GM23248 (cell line): ENCODE measurements around the gene NUDT19. TPM values are rescaled to one million over a fixed set of nuclear protein-coding genes. Genes with fewer than 3 reads are reported as not detected.
"Not testable (repeated sequence)": the region's sequence is repeated elsewhere in the genome, so short reads cannot be mapped to it uniquely, and the experiment has no call there.

Experiments
- DNase-seq: peaks from one replicate; pipeline ENCODE4 v3.0.0-alpha.2; 2015
- H2AFZ ChIP-seq: fragments of 200-600 bp; sonication (generic); 2 replicates; pipeline ENCODE4 v1.6.1; 2016; ENCODE audit warnings: antibody characterized with exemption
- H3F3A ChIP-seq: fragments of 200-600 bp; sonication (generic); 2 replicates; pipeline ENCODE4 v1.6.1; 2016; ENCODE audit warnings: mild to moderate bottlenecking, antibody characterized with exemption, mixed run types; ENCODE audit not compliant: insufficient read depth
- H3K27ac ChIP-seq: fragments of 200-600 bp; sonication (generic); 2 replicates; pipeline ENCODE4 v1.5.1; 2016; ENCODE audit warnings: mild to moderate bottlenecking
- H3K27me3 ChIP-seq: fragments of 200-600 bp; sonication (generic); replicated peaks from 2 replicates; pipeline ENCODE4 v1.6.1; 2016; ENCODE audit warnings: mild to moderate bottlenecking; ENCODE audit not compliant: insufficient read depth
- H3K36me3 ChIP-seq: fragments of 200-600 bp; sonication (generic); 2 replicates; pipeline ENCODE4 v1.6.1; 2016; ENCODE audit warnings: low read depth, mild to moderate bottlenecking
- H3K4me1 ChIP-seq: fragments of 200-600 bp; sonication (generic); 2 replicates; pipeline ENCODE4 v1.6.1; 2016; ENCODE audit warnings: mild to moderate bottlenecking; ENCODE audit not compliant: insufficient read depth
- H3K4me2 ChIP-seq: fragments of 200-600 bp; sonication (generic); one replicate; pipeline ENCODE4 v1.6.1; 2016; ENCODE audit warnings: mild to moderate bottlenecking; ENCODE audit not compliant: unreplicated experiment
- H3K4me3 ChIP-seq: fragments of 200-600 bp; sonication (generic); 2 replicates; pipeline ENCODE4 v1.5.1; 2016; ENCODE audit warnings: mild to moderate bottlenecking
- H3K79me2 ChIP-seq: fragments of 200-600 bp; sonication (generic); 2 replicates; pipeline ENCODE4 v1.6.1; 2016; ENCODE audit warnings: mild to moderate bottlenecking; ENCODE audit not compliant: insufficient read depth
- H3K9ac ChIP-seq: fragments of 200-600 bp; sonication (generic); 2 replicates; pipeline ENCODE4 v1.6.1; 2016; ENCODE audit warnings: mild to moderate bottlenecking
- H3K9me2 ChIP-seq: fragments of 200-600 bp; sonication (generic); 2 replicates; pipeline ENCODE4 v1.6.1; 2016; ENCODE audit warnings: mixed run types, mild to moderate bottlenecking, moderate library complexity; ENCODE audit not compliant: insufficient read depth
- H3K9me3 ChIP-seq: fragments of 200-600 bp; sonication (generic); one replicate; pipeline ENCODE4 v1.6.1; 2017; ENCODE audit warnings: low read depth
- H4K20me1 ChIP-seq: fragments of 200-600 bp; sonication (generic); 2 replicates; pipeline ENCODE4 v1.6.0; 2016; ENCODE audit not compliant: insufficient read depth
- EZH2 ChIP-seq: fragments of 200-600 bp; sonication (generic); IDR thresholded peaks from 2 replicates; pipeline ENCODE4 v1.6.1; 2018; ENCODE audit warnings: antibody characterized with exemption, mild to moderate bottlenecking; ENCODE audit not compliant: insufficient read depth, poor library complexity, severe bottlenecking
- EZH2phosphoT487 ChIP-seq: fragments of 200-600 bp; sonication (generic); IDR thresholded peaks from 2 replicates; pipeline ENCODE4 v1.6.1; 2018; ENCODE audit warnings: antibody characterized with exemption, moderate library complexity, mild to moderate bottlenecking, low read depth; ENCODE audit not compliant: insufficient read depth
- WGBS, 2 experiments: methylation state at CpG; one replicate each; pipeline ENCODE4 v1.1.6; 2015 to 2017; ENCODE audit warnings: low lambda C conversion rate in 2 of 2, low coverage in 1 of 2; ENCODE audit errors: missing lambda C conversion rate in 2 of 2; 5-methylcytosine and 5-hydroxymethylcytosine counted together
- in situ Hi-C: fragments of 300-500 bp; cut with MboI; formaldehyde crosslinking; loops from 2 replicates; pipeline ENCODE4 v1.15.0; 2020
- polyA plus RNA-seq: library from polyadenylated mRNA; unstranded; fragments of >200 nt; fragmentation: Nextera tagmentation; extraction: Ambion mirVana; gene quantifications from 2 replicates; pipeline ENCODE4 v1.2.1, GENCODE V29; 2016
- total RNA-seq: library from RNA; depleted of rRNA; stranded (reverse); fragments of >200 nt; shearing (Covaris generic); gene quantifications from 2 replicates; pipeline ENCODE4 v1.2.3, GENCODE V29; 2014

The NUDT19 gene
- total and polyA plus RNA-seq, 2 experiments from 2014 or later: 18.0 to 25.1 TPM

DNA sequence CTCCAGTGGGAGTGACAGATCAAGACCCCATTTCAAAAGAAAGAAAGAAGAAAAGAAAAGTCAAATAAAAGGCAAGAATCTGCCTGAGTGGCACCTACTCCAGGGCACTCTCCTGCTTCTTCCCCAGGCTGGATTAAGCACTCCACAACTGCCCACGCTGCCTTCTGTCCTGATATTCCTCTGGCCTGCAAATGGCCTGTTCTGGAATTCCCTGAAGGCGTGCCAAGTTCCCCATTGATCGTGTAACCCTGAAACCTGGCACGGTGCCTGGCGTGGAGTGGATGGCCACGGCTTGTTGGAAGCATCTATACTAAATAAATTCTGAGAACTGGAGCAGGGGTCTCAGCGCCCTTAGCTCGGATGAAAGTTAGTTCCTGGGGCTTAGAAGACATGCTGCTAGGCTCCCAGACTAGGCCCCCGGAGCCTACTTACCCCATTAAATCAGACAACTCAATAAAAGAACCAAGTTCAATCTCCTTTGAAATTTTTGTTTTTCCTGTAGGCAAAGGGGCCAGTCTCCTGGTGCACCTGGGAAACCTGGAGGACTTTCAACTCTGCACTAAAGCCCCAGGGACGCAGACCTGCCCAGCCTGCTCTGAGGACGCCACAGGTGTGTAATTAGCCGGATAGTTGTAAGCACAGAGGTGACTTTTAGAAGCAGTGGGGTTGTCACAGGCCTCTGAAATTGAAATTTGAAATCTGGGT is 38.6 kb upstream of the NUDT19 start:
- no peaks in the 10 kb centered on the region for H3K9me2 ChIP-seq
- TF ChIP-seq EZH2 (no peak), EZH2phosphoT487 (no peak)
- H3K9me3 ChIP-seq: no peaks in the 10 kb centered on the region
- 89 to 92% methylated on average over 12 of the region's 12 CpGs for WGBS, 2 experiments
- peaks cover 10% of the 10 kb centered on the region; the same call in 1 of the 2 replicates for H3K36me3 ChIP-seq
- no peaks in the 10 kb centered on the region for H3F3A ChIP-seq
- in situ Hi-C loops: no loop called here
- no peak overlapping the region for H3K4me2 ChIP-seq
- H3K79me2 ChIP-seq: peaks cover 43% of the 10 kb centered on the region; the same call in 1 of the 2 replicates
- no peak overlapping the region for H2AFZ ChIP-seq
- no peak overlapping the region for H3K9ac ChIP-seq
- no peak for DNase-seq
- H3K27me3 ChIP-seq: no peaks in the 10 kb centered on the region
- no peak overlapping the region for H3K4me3 ChIP-seq
- H4K20me1 ChIP-seq: no peaks in the 10 kb centered on the region
- H3K27ac ChIP-seq: no peak overlapping the region
- H3K4me1 ChIP-seq: no peaks in the 10 kb centered on the region

GRCh38 chr19:32653599-32653915 is 38.1 kb upstream of the NUDT19 start:
- Histone ChIP-seq H4K20me1 (no peaks in the 10 kb centered on the region), H3K27me3 (no peaks in the 10 kb centered on the region), H3K4me2 (no peak overlapping the region), H2AFZ (no peak overlapping the region), H3F3A (no peaks in the 10 kb centered on the region), H3K36me3 (0 out of 2 replicates have a peak, but pooled peaks cover 7% of the 10 kb centered on the region), H3K9ac (no peak overlapping the region), H3K79me2 (peaks cover 49% of the 10 kb centered on the region), H3K27ac (no peak overlapping the region), H3K4me3 (no peak overlapping the region), H3K9me3 (no peaks in the 10 kb centered on the region), H3K9me2 (no peaks in the 10 kb centered on the region), H3K4me1 (no peaks in the 10 kb centered on the region)
- 97 to 98% methylated on average over 5 to 15 of the region's 15 CpGs for WGBS, 2 experiments
- no peak for TF ChIP-seq EZH2
- TF ChIP-seq EZH2phosphoT487: no peak
- in situ Hi-C loops: no loop called here
- no peak for DNase-seq

GRCh38 chr19:32656379-32656778 is 35.2 kb upstream of the NUDT19 start:
- H3K27ac ChIP-seq, H3K9me3 ChIP-seq, H3F3A ChIP-seq, H3K9me2 ChIP-seq, H3K36me3 ChIP-seq, H3K9ac ChIP-seq, in situ Hi-C loops, H2AFZ ChIP-seq, DNase-seq, H4K20me1 ChIP-seq, H3K27me3 ChIP-seq, H3K4me1 ChIP-seq, H3K4me3 ChIP-seq, H3K4me2 ChIP-seq: not testable (repeated sequence)
- 95 to 100% methylated on average over 8 of the region's 8 CpGs for WGBS, 2 experiments
- peaks cover 70% of the 10 kb centered on the region for H3K79me2 ChIP-seq

GRCh38 chr19:32658075-32658474 is 33.5 kb upstream of the NUDT19 start:
- Histone ChIP-seq H3K9me2 (no peaks in the 10 kb centered on the region), H3F3A (no peaks in the 10 kb centered on the region), H3K4me3 (no peak overlapping the region), H3K9me3 (no peaks in the 10 kb centered on the region), H3K27me3 (no peaks in the 10 kb centered on the region), H3K36me3 (no peaks in the 10 kb centered on the region), H3K27ac (no peak overlapping the region), H3K9ac (no peak overlapping the region), H4K20me1 (no peaks in the 10 kb centered on the region), H3K79me2 (peaks cover 78% of the 10 kb centered on the region), H3K4me2 (no peak overlapping the region), H2AFZ (no peak overlapping the region), H3K4me1 (peaks cover 8% of the 10 kb centered on the region)
- in situ Hi-C loops: no loop called here
- TF ChIP-seq EZH2 (no peak), EZH2phosphoT487 (no peak)
- no peak for DNase-seq
- WGBS, 2 experiments: 97 to 99% methylated on average over 10 of the region's 10 CpGs

- Histone ChIP-seq H3K27ac (no peak overlapping the region), H4K20me1 (no peaks in the 10 kb centered on the region), H3K9ac (no peak overlapping the region), H3F3A (no peaks in the 10 kb centered on the region), H3K9me2 (no peaks in the 10 kb centered on the region), H3K27me3 (no peaks in the 10 kb centered on the region), H3K4me3 (no peak overlapping the region), H3K4me2 (no peak overlapping the region), H3K4me1 (peaks cover 8% of the 10 kb centered on the region), H3K36me3 (no peaks in the 10 kb centered on the region), H2AFZ (no peak overlapping the region), H3K79me2 (peaks cover 82% of the 10 kb centered on the region), H3K9me3 (no peaks in the 10 kb centered on the region)
- in situ Hi-C loops: no loop called here
- 75 to 78% methylated on average over 10 of the region's 10 CpGs for WGBS, 2 experiments
- TF ChIP-seq EZH2phosphoT487: no peak
- TF ChIP-seq EZH2: no peak
- DNase-seq: no peak
Measured at GRCh38 chr19:32658527-32658926, 33.1 kb upstream of the NUDT19 start.
